ENCODE measurements around the gene CCDC47. TPM values are rescaled to one million over a fixed set of nuclear protein-coding genes. Genes with fewer than 3 reads are reported as not detected.

CCDC47 gene
- total and polyA plus RNA-seq, 2 of the 4 experiments (the other 2 are of a cell fraction) = 45.7 to 62.0 TPM

- ChIA-PET POLR2A (ENCODE audit: unreplicated experiment) (interaction anchor here (0.6 kb wide), 1 partner anchor 204 kb away, joined by 3 read pairs; no protein-coding TSS in a partner anchor), CTCF (no interaction called here)
- Histone ChIP-seq H3K9ac (ENCODE audit: low read depth, low read length) (no peak overlapping the region), H3K4me1 (ENCODE audit: control insufficient read depth, insufficient read depth, low read length) (no peaks in the 10 kb centered on the region), H2BK15ac (ENCODE audit: low read depth, low read length) (no peak overlapping the region), H3K4me2 (ENCODE audit: low read depth, low read length) (no peak overlapping the region), H3K4me3 (ENCODE audit: insufficient read depth, low read depth, low read length) (no peak overlapping the region), H3K56ac (ENCODE audit: extremely low read depth, insufficient read depth, low read length) (no peak overlapping the region), H2BK5ac (ENCODE audit: low read depth, low read length, poor library complexity, severe bottlenecking) (no peak overlapping the region), H3K14ac (replicated peaks; ENCODE audit: low read depth, low read length) (no peak overlapping the region), H3K9me1 (ENCODE audit: insufficient read depth, low read length) (no peaks in the 10 kb centered on the region), H3K27me3 (ENCODE audit: control insufficient read depth, insufficient read depth, low read length) (no peaks in the 10 kb centered on the region), H2AK9ac (replicated peaks; ENCODE audit: low read depth, low read length, poor library complexity) (no peak overlapping the region), H2AK5ac (ENCODE audit: low read depth, low read length) (no peak overlapping the region), H2AFZ (replicated peaks; ENCODE audit: low read length, poor library complexity) (no peak overlapping the region), H2BK20ac (ENCODE audit: low read depth, low read length) (no peak overlapping the region), H3K18ac (ENCODE audit: low read depth, low read length) (no peak overlapping the region), H3K36me3 (ENCODE audit: control insufficient read depth, insufficient read depth, low read length) (peaks cover 33% of the 10 kb centered on the region), H4K91ac (ENCODE audit: insufficient read depth, low read depth, low read length) (no peak overlapping the region), H3K9me3 (ENCODE audit: control insufficient read depth, insufficient read depth, low read length) (no peaks in the 10 kb centered on the region), H2BK120ac (ENCODE audit: low read depth, low read length) (no peak overlapping the region), H4K8ac (ENCODE audit: low read depth in 2 of 2, low read length in 2 of 2) (no peak overlapping the region), H4K5ac (ENCODE audit: low read depth, low read length) (no peak overlapping the region), H3K4ac (ENCODE audit: low read depth, low read length) (no peak overlapping the region), H3K79me1 (ENCODE audit: low read depth in 1 of 2, low read length in 2 of 2) (peaks cover 0 to 27% of the 10 kb centered on the region in 2 experiments; a peak in 2 of 4 replicates), H3K27ac (ENCODE audit: insufficient read depth, low read length) (no peak overlapping the region), H4K20me1 (ENCODE audit: insufficient read depth, low read length) (no peaks in the 10 kb centered on the region), H3K23ac (ENCODE audit: low read depth, low read length) (no peak overlapping the region)
- ATAC-seq (ENCODE audit: low read depth) (no peak), DNase-seq (no peak)
- intact Hi-C loops (cut with micrococcal nuclease) (no loop called here), dilution Hi-C loops (cut with HindIII; ENCODE audit: low sequenced_read_pairs, unreplicated experiment) (no loop called here), in situ Hi-C loops (cut with MboI; ENCODE audit: low sequenced_read_pairs) (no loop called here)
- 40% methylated on average over 1 of the region's 6 CpGs; no CpG with 5 or more reads in 1 of the 2 experiments for WGBS, 2 experiments (ENCODE audit: extremely low coverage in 2 of 2, insufficient read length in 1 of 2)
- BruUV-seq (replicated peaks) = no TSS peak
- TF ChIP-seq CHD1 (IDR thresholded peaks at IDR 0.05; ENCODE audit: low read depth, low read length) = no peak
- TF ChIP-seq FOS (IDR thresholded peaks at IDR 0.05; ENCODE audit: low read depth, low read length) = no peak
- TF ChIP-seq SMC3 (IDR thresholded peaks at IDR 0.05; ENCODE audit: low read depth, low read length) = no peak
- no peak for TF ChIP-seq RCOR1 (IDR thresholded peaks at IDR 0.05; ENCODE audit: insufficient replicate concordance, low read length)
Observed at GRCh38 chr17:63702721-63703015, 70.7 kb downstream of the CCDC47 start.
